H9 (cell line): ENCODE results near the gene CACNG6. TPM values are rescaled to one million over a fixed set of nuclear protein-coding genes. Genes with fewer than 3 reads are reported as not detected.

Experiments
- DNase-seq: peaks from one replicate; pipeline ENCODE4 v3.0.0-alpha.2; 2017
- H2AFZ ChIP-seq: one replicate; pipeline ENCODE4 v1.6.1; 2013; ENCODE audit warnings: mild to moderate bottlenecking, low read length, control low read depth, moderate library complexity
- H2AK5ac ChIP-seq: 2 replicates; pipeline ENCODE4 v1.6.1; 2013; ENCODE audit warnings: low read length, control low read depth, mixed read lengths; ENCODE audit not compliant: insufficient read length
- H2BK120ac ChIP-seq: one replicate; pipeline ENCODE4 v1.6.1; 2013; ENCODE audit warnings: low read depth, mild to moderate bottlenecking, low read length, control low read depth, inconsistent platforms; ENCODE audit not compliant: poor library complexity, severe bottlenecking
- H2BK12ac ChIP-seq: 2 replicates; pipeline ENCODE4 v1.6.1; 2013; ENCODE audit warnings: low read length, control low read depth, mixed read lengths, low read depth; ENCODE audit not compliant: insufficient read length
- H2BK15ac ChIP-seq: 2 replicates; pipeline ENCODE4 v1.6.1; 2013; ENCODE audit warnings: low read depth, low read length, control low read depth
- H2BK20ac ChIP-seq: one replicate; pipeline ENCODE4 v1.6.1; 2013; ENCODE audit warnings: low read depth, mild to moderate bottlenecking, low read length, control low read depth, inconsistent platforms; ENCODE audit not compliant: poor library complexity, severe bottlenecking
- H2BK5ac ChIP-seq: 2 replicates; pipeline ENCODE4 v1.6.1; 2013; ENCODE audit warnings: low read length, control low read depth, mixed read lengths; ENCODE audit not compliant: insufficient read length
- H3K14ac ChIP-seq: 2 replicates; pipeline ENCODE4 v1.6.1; 2013; ENCODE audit warnings: low read length, control low read depth; ENCODE audit not compliant: insufficient read depth
- H3K18ac ChIP-seq: 2 replicates; pipeline ENCODE4 v1.6.1; 2013; ENCODE audit warnings: low read depth, mild to moderate bottlenecking, mixed read lengths, low read length, control low read depth; ENCODE audit not compliant: insufficient read length
- H3K23ac ChIP-seq: 2 replicates; pipeline ENCODE4 v1.6.1; 2013; ENCODE audit warnings: low read length, control low read depth, mixed read lengths, low read depth; ENCODE audit not compliant: insufficient read length
- H3K23me2 ChIP-seq: 2 replicates; pipeline ENCODE4 v1.6.1; 2013; ENCODE audit warnings: low read depth, mild to moderate bottlenecking, mixed read lengths, low read length, control low read depth; ENCODE audit not compliant: insufficient read length, poor library complexity, severe bottlenecking
- H3K27ac ChIP-seq: 2 replicates; pipeline ENCODE4 v1.5.1; 2013; ENCODE audit warnings: low read length, control low read depth, mixed read lengths, low read depth; ENCODE audit not compliant: insufficient read length
- H3K27me3 ChIP-seq: 2 replicates; pipeline ENCODE4 v1.6.1; 2013; ENCODE audit warnings: low read length, control low read depth, inconsistent platforms; ENCODE audit not compliant: insufficient read depth
- H3K4ac ChIP-seq: 2 replicates; pipeline ENCODE4 v1.6.1; 2013; ENCODE audit warnings: low read depth, mild to moderate bottlenecking, control low read depth, inconsistent platforms, low read length, moderate library complexity
- H3K4me1 ChIP-seq: 2 replicates; pipeline ENCODE4 v1.6.1; 2013; ENCODE audit warnings: low read length, control low read depth, inconsistent platforms; ENCODE audit not compliant: insufficient read depth
- H3K4me2 ChIP-seq: 2 replicates; pipeline ENCODE4 v1.6.1; 2013; ENCODE audit warnings: low read length, control low read depth, mixed read lengths; ENCODE audit not compliant: insufficient read length, insufficient read depth
- H3K56ac ChIP-seq: 2 replicates; pipeline ENCODE4 v1.6.1; 2013; ENCODE audit warnings: low read depth, mild to moderate bottlenecking, mixed read lengths, low read length, control low read depth; ENCODE audit not compliant: insufficient read length
- H3K79me1 ChIP-seq: 2 replicates; pipeline ENCODE4 v1.6.1; 2013; ENCODE audit warnings: low read depth, mild to moderate bottlenecking, moderate library complexity, low read length, control low read depth, inconsistent platforms; ENCODE audit not compliant: insufficient read depth, poor library complexity, severe bottlenecking
- H3K79me2 ChIP-seq: 2 replicates; pipeline ENCODE4 v1.6.1; 2013; ENCODE audit warnings: low read length, control low read depth, inconsistent platforms; ENCODE audit not compliant: insufficient read depth
- H3K9ac ChIP-seq: 2 replicates; pipeline ENCODE4 v1.6.1; 2013; ENCODE audit warnings: low read length, control low read depth, mixed read lengths; ENCODE audit not compliant: insufficient read length; ENCODE audit errors: extremely low read depth
- H3K9me3 ChIP-seq: one replicate; pipeline ENCODE4 v1.6.1; 2013; ENCODE audit warnings: low read depth, low read length, inconsistent platforms; ENCODE audit not compliant: control insufficient read depth
- H3T11ph ChIP-seq: one replicate; pipeline ENCODE4 v1.6.1; 2013; ENCODE audit warnings: mild to moderate bottlenecking, low read length, control low read depth, inconsistent platforms
- H4K20me1 ChIP-seq: one replicate; pipeline ENCODE4 v1.6.1; 2013; ENCODE audit not compliant: control insufficient read depth, insufficient read length, insufficient read depth
- H4K5ac ChIP-seq: 2 replicates; pipeline ENCODE4 v1.6.1; 2013; ENCODE audit warnings: low read depth, mild to moderate bottlenecking, mixed read lengths, low read length, control low read depth; ENCODE audit not compliant: insufficient read length
- H4K8ac ChIP-seq: replicated peaks from 2 replicates; pipeline ENCODE4 v1.6.1; 2013; ENCODE audit warnings: low read length, control low read depth, mixed read lengths, low read depth; ENCODE audit not compliant: insufficient read length
- H4K91ac ChIP-seq: 2 replicates; pipeline ENCODE4 v1.6.1; 2013; ENCODE audit warnings: low read depth, mild to moderate bottlenecking, moderate library complexity, mixed read lengths, low read length, control low read depth; ENCODE audit not compliant: insufficient read length
- H3K27ac Mint-ChIP-seq, 3 experiments: 2 replicates in 2 of 3; 3 replicates in 1 of 3; pipeline ENCODE4 v1.8.0; 2020 to 2021; ENCODE audit warnings: mixed read lengths in 3 of 3, mild to moderate bottlenecking in 1 of 3, moderate library complexity in 1 of 3
- H3K27me3 Mint-ChIP-seq: 2 replicates; pipeline ENCODE4 v1.8.0; 2021; ENCODE audit warnings: low read depth, mild to moderate bottlenecking, moderate library complexity, mixed read lengths
- H3K36me3 Mint-ChIP-seq, 3 experiments: 2 replicates in 2 of 3; 3 replicates in 1 of 3; pipeline ENCODE4 v1.8.0; 2020 to 2021; ENCODE audit warnings: low read depth in 3 of 3, mixed read lengths in 3 of 3; ENCODE audit not compliant: insufficient read depth in 1 of 3
- H3K4me1 Mint-ChIP-seq, 2 experiments: 2 replicates each; pipeline ENCODE4 v1.8.0; 2020; ENCODE audit warnings: mixed read lengths in 2 of 2
- H3K4me3 Mint-ChIP-seq, 2 experiments: 2 replicates in 1 of 2; 3 replicates in 1 of 2; pipeline ENCODE4 v1.8.0; 2020 to 2021; ENCODE audit warnings: mild to moderate bottlenecking in 2 of 2, mixed read lengths in 2 of 2, moderate library complexity in 1 of 2
- H3K9me3 Mint-ChIP-seq, 2 experiments: 2 replicates in 1 of 2; 3 replicates in 1 of 2; pipeline ENCODE4 v1.8.0; 2020; ENCODE audit warnings: mild to moderate bottlenecking in 2 of 2, mixed read lengths in 2 of 2, moderate library complexity in 1 of 2
- CTCF ChIP-seq: fragments of 200-600 bp; sonication (generic); conservative IDR thresholded peaks from 3 replicates; pipeline ENCODE4 v1.8.0; 2021; ENCODE audit warnings: antibody characterized with exemption, mild to moderate bottlenecking
- WGBS: extraction: QIAGEN DNeasy Blood & Tissue Kit; methylation state at CpG from one replicate; pipeline ENCODE4 v1.1.7; 2013; ENCODE audit warnings: missing lambda C conversion rate, low lambda C conversion rate, mixed read lengths; ENCODE audit not compliant: insufficient read length; ENCODE audit errors: extremely low coverage; 5-methylcytosine and 5-hydroxymethylcytosine counted together
- total RNA-seq: library from RNA; stranded (reverse); gene quantifications from 2 replicates; pipeline ENCODE4 v1.2.1, GENCODE V29; 2021

CACNG6 gene
- total RNA-seq, 1 experiment from 2014 or later: 1.6 TPM

GRCh38 chr19:54030895-54031586 is 39.6 kb downstream of the CACNG6 start:
- Mint-ChIP-seq H3K36me3 (peaks cover 0 to 3% (median 0%) of the 10 kb centered on the region in 3 experiments; a peak in 2 of 7 replicates), H3K9me3 (peaks cover 0 to 3% of the 10 kb centered on the region in 2 experiments; a peak in 1 of 5 replicates), H3K4me3 (peak overlapping the region in 1 of 2 experiments; percentile 8; a peak in 1 of 5 replicates), H3K27me3 (no peaks in the 10 kb centered on the region; the same call in 1 of the 2 replicates), H3K4me1 (peaks cover 34 to 35% of the 10 kb centered on the region in 2 experiments), H3K27ac (peak overlapping the region; percentile 5 to 67 (median 7); a peak in 4 of 7 replicates)
- peak; percentile 63 for TF ChIP-seq CTCF
- Histone ChIP-seq H3K4ac (no peak overlapping the region), H2BK5ac (no peak overlapping the region), H2AK5ac (no peak overlapping the region), H3K9me3 (no peaks in the 10 kb centered on the region), H3K4me1 (peaks cover 3% of the 10 kb centered on the region), H2BK15ac (no peak overlapping the region), H2BK20ac (no peak overlapping the region), H2BK12ac (no peak overlapping the region), H4K8ac (no peak overlapping the region), H3K56ac (no peak overlapping the region), H3K23ac (no peak overlapping the region), H4K20me1 (no peaks in the 10 kb centered on the region), H2AFZ (no peak overlapping the region), H4K91ac (no peak overlapping the region), H3K79me1 (no peaks in the 10 kb centered on the region), H3T11ph (no peak overlapping the region), H3K14ac (no peak overlapping the region), H3K9ac (no peak overlapping the region), H3K79me2 (no peaks in the 10 kb centered on the region), H3K27me3 (no peaks in the 10 kb centered on the region), H2BK120ac (no peak overlapping the region), H4K5ac (no peak overlapping the region), H3K4me2 (no peak overlapping the region), H3K27ac (no peak overlapping the region), H3K23me2 (no peaks in the 10 kb centered on the region), H3K18ac (no peak overlapping the region)
- DNase-seq: no peak
- WGBS: no CpG with 5 or more reads among the region's 13 CpGs
